K562 (cell line): Measurements from ENCODE around the gene MGRN1. TPM values are rescaled to one million over a fixed set of nuclear protein-coding genes. Genes with fewer than 3 reads are reported as not detected.
A peak's percentile ranks its signal among the peaks of the same experiment; 100 is the strongest.

Source experiments
- ATAC-seq: fragments of 200-7000 bp; cut with Tn5 transposase; 3 replicates; pipeline ENCODE4 v1.9.1; 2020; ENCODE audit warnings: moderate library complexity
- BruUV-seq: library from RNA; stranded (reverse); fragments of 400-500 nt; replicated peaks from 2 replicates; lab custom pipeline; 2021; lab: Mats Ljungman, UMichigan
- CTCF ChIA-PET: fragments of 300-600 bp; formaldehyde crosslinking; extraction: SDS; loops from one replicate; lab custom pipeline; 2021; ENCODE audit warnings: low intra/inter-chr PET ratio; lab: Yijun Ruan, JAX
- POLR2A ChIA-PET: fragments of 300-600, 350-650 bp; sonication (Branson Sonifier 250); formaldehyde crosslinking; extraction: SDS; loops from one replicate; lab custom pipeline; 2021; ENCODE audit warnings: antibody characterized with exemption, inconsistent platforms; lab: Yijun Ruan, JAX
- DNase-seq, 4 experiments: peaks; one replicate each; pipeline versions ENCODE4 v3.0.0 to v3.0.0-alpha.2; 2011 to 2018; ENCODE audit warnings: low spot score in 3 of 4, mixed read lengths in 3 of 4; ENCODE audit errors: extremely low read depth in 1 of 4
- FAIRE-seq: peaks from 2 replicates; lab custom pipeline; 2011; peaks lifted over from hg19 to GRCh38; lab: Jason Lieb, UNC
- H2AFZ ChIP-seq: 2 replicates; pipeline ENCODE4 v1.6.0; 2011; ENCODE audit warnings: low read depth, low read length, control low read depth, inconsistent platforms
- H3K27ac ChIP-seq: fragments of 200-600 bp; 3 replicates; pipeline ENCODE4 v1.8.0; 2011; ENCODE audit warnings: low read depth, mild to moderate bottlenecking, control low read depth, inconsistent platforms, low read length, moderate library complexity, mixed read lengths; ENCODE audit errors: extremely low read depth
- H3K27me3 ChIP-seq, 2 experiments: fragments of 300-600 bp in 1 of 2; 2 replicates in 1 of 2; 3 replicates in 1 of 2; pipeline versions ENCODE4 v1.6.0 to v1.8.0; 2011; ENCODE audit warnings: inconsistent platforms in 2 of 2, low read length in 2 of 2, mild to moderate bottlenecking in 1 of 2, mixed read lengths in 1 of 2, moderate library complexity in 1 of 2; ENCODE audit not compliant: control insufficient read depth in 2 of 2, insufficient read depth in 2 of 2
- H3K36me3 ChIP-seq: fragments of 300-600 bp; 3 replicates; pipeline ENCODE4 v1.8.0; 2011; ENCODE audit warnings: mild to moderate bottlenecking, low read length, inconsistent platforms; ENCODE audit not compliant: control insufficient read depth, insufficient read depth
- H3K4me1 ChIP-seq, 2 experiments: fragments of 200-600 bp in 1 of 2; replicated peaks in 1 of 2; 2 replicates in 1 of 2; 3 replicates in 1 of 2; pipeline versions ENCODE4 v1.5.1 to v1.8.0; 2011; ENCODE audit warnings: inconsistent platforms in 2 of 2, low read length in 2 of 2, mild to moderate bottlenecking in 1 of 2, mixed read lengths in 1 of 2, moderate library complexity in 1 of 2; ENCODE audit not compliant: control insufficient read depth in 2 of 2, insufficient read depth in 2 of 2
- H3K4me2 ChIP-seq: 2 replicates; pipeline ENCODE4 v1.6.1; 2011; ENCODE audit warnings: low read length, control low read depth, inconsistent platforms, mixed read lengths; ENCODE audit not compliant: insufficient read depth
- H3K4me3 ChIP-seq: fragments of 200-600 bp; sonication (generic), shearing (Covaris generic); 2 replicates; pipeline ENCODE4 v1.5.1; 2016; ENCODE audit warnings: control low read depth, inconsistent platforms
- H3K79me2 ChIP-seq: fragments of 200-600 bp; 3 replicates; pipeline ENCODE4 v1.8.0; 2011; ENCODE audit warnings: low read length, inconsistent platforms; ENCODE audit not compliant: control insufficient read depth, insufficient read depth
- H3K9ac ChIP-seq, 2 experiments: 2 replicates each; pipeline versions ENCODE4 v1.6.0 to v1.6.1; 2011; ENCODE audit warnings: low read depth in 2 of 2, low read length in 2 of 2, control low read depth in 1 of 2, inconsistent platforms in 1 of 2, mild to moderate bottlenecking in 1 of 2, mixed read lengths in 1 of 2; ENCODE audit not compliant: insufficient read depth in 1 of 2
- H3K9me1 ChIP-seq: one replicate; pipeline ENCODE4 v1.6.0; 2011; ENCODE audit warnings: inconsistent platforms, mild to moderate bottlenecking, low read length, moderate library complexity; ENCODE audit not compliant: control insufficient read depth, insufficient read depth
- H3K9me3 ChIP-seq: replicated peaks from 2 replicates; pipeline ENCODE4 v1.5.1; 2011; ENCODE audit warnings: low read depth, low read length, inconsistent platforms; ENCODE audit not compliant: control insufficient read depth, insufficient read depth
- H4K20me1 ChIP-seq: replicated peaks from 2 replicates; pipeline ENCODE4 v1.6.1; 2011; ENCODE audit warnings: low read length, inconsistent platforms, mixed read lengths; ENCODE audit not compliant: control insufficient read depth, insufficient read depth
- CBFB ChIP-seq: sonication (generic); formaldehyde crosslinking; IDR thresholded peaks from 2 replicates; pipeline ENCODE4 v1.4.0; 2020; ENCODE audit warnings: mild to moderate bottlenecking, missing genetic modification reagents
- FOXJ3 ChIP-seq: sonication (generic); formaldehyde crosslinking; IDR thresholded peaks from 2 replicates; pipeline ENCODE4 v1.4.0; 2020; ENCODE audit warnings: mild to moderate bottlenecking, missing genetic modification reagents
- POLR2AphosphoS2 ChIP-seq: IDR thresholded peaks from 2 replicates; pipeline ENCODE4 v1.6.1; 2012; ENCODE audit warnings: low read length, improper control_type of control experiment
- POLR2G ChIP-seq: fragments of 200-400 bp; formaldehyde crosslinking; IDR thresholded peaks from 2 replicates; pipeline ENCODE4 v1.6.1; 2017; ENCODE audit warnings: low read depth, mild to moderate bottlenecking, antibody characterized with exemption, low read length, moderate library complexity
- ZNF77 ChIP-seq: fragments of 250-450 bp; sonication (Bioruptor Pico); IDR thresholded peaks from 2 replicates; pipeline ENCODE4 v1.5.0; 2020
- WGBS: fragments of 100-300 bp; shearing (Covaris generic); methylation state at CpG from one replicate; pipeline ENCODE4 v1.1.6; 2016; ENCODE audit warnings: low coverage, mixed read lengths; ENCODE audit not compliant: insufficient coverage; ENCODE audit errors: missing lambda C conversion rate; 5-methylcytosine and 5-hydroxymethylcytosine counted together
- in situ Hi-C: fragments of 300-500 bp; cut with MboI; formaldehyde crosslinking; loops from 4 replicates; pipeline ENCODE4 v1.15.0; 2018; ENCODE audit warnings: inconsistent platforms, mixed read lengths
- intact Hi-C: fragments of 100-400 bp; cut with micrococcal nuclease; formaldehyde crosslinking; loops from 2 replicates; pipeline ENCODE4 v1.14.2; 2022
- polyA plus RNA-seq, 8 experiments: library from polyadenylated mRNA; depleted of rRNA in 4 of 8; stranded (reverse) in 5 of 8; unstranded in 3 of 8; fragments of >200 nt; fragmentation: Nextera tagmentation in 2 of 8; fragmentation: Illumina TruSeq in 1 of 8; extraction: Ambion mirVana in 2 of 8; extraction: Trizol in 1 of 8; gene quantifications; 2 replicates each; pipeline versions ENCODE4 v1.2.1 to v1.2.3, GENCODE V29; 2011 to 2014; ENCODE audit warnings: inconsistent platforms in 1 of 8, missing spikeins in 1 of 8
- total RNA-seq, 7 experiments: library from RNA; depleted of rRNA in 6 of 7; stranded (reverse); fragments of >200 nt in 6 of 7; fragmentation: Illumina TruSeq in 2 of 7; extraction: Trizol in 2 of 7; gene quantifications; 2 replicates each; pipeline versions ENCODE4 v1.2.1 to v1.2.3, GENCODE V29; 2011 to 2021; ENCODE audit warnings: low replicate concordance in 1 of 7

Gene MGRN1
- total and polyA plus RNA-seq, 9 of the 15 experiments (the other 6 are each of a cell fraction or from before 2014, with no cell fraction given): 0.15 to 37.9 (median 6.0) TPM

- in situ Hi-C loops (no loop called here), intact Hi-C loops (no loop called here)
- no TSS peak for BruUV-seq
- H3K36me3 ChIP-seq: peaks cover 32% of the 10 kb centered on the region; the same call in 2 of the 3 replicates
- no peaks in the 10 kb centered on the region for H3K9me3 ChIP-seq
- no peak overlapping the region for H2AFZ ChIP-seq
- no peak for TF ChIP-seq FOXJ3 (CRISPR knock-in tag)
- TF ChIP-seq ZNF77 (CRISPR knock-in tag): no peak
- 0 out of 2 replicates have a peak, but pooled peaks have one; percentile 18 for TF ChIP-seq CBFB (CRISPR knock-in tag)
- TF ChIP-seq POLR2AphosphoS2: 0 out of 2 replicates have a peak, but pooled peaks have one; percentile 23
- peak; percentile 65 for TF ChIP-seq POLR2G
- 85% methylated on average over 18 of the region's 20 CpGs for WGBS
- no peak overlapping the region for H3K4me2 ChIP-seq
- no peak for FAIRE-seq
- H4K20me1 ChIP-seq: peaks cover 8% of the 10 kb centered on the region; the same call in 1 of the 2 replicates
- peaks cover 12% of the 10 kb centered on the region for H3K79me2 ChIP-seq
- no peaks in the 10 kb centered on the region for H3K27me3 ChIP-seq
- ATAC-seq: no peak
- no peak overlapping the region for H3K27ac ChIP-seq
- H3K4me3 ChIP-seq: no peak overlapping the region
- DNase-seq: no peak
- peak overlapping the region in 1 of 2 experiments; percentile 58; a peak in 2 of 4 replicates for H3K9ac ChIP-seq
- H3K4me1 ChIP-seq: peaks cover 0 to 68% of the 10 kb centered on the region in 2 experiments; a peak in 3 of 5 replicates
- CTCF ChIA-PET: no interaction called here
- POLR2A ChIA-PET: interaction anchor here (0.5 to 1.1 kb wide), 3 partner anchors 9 to 1657 kb away, joined by 3 to 4 read pairs (median 3); no protein-coding TSS in a partner anchor
- peaks cover 3% of the 10 kb centered on the region for H3K9me1 ChIP-seq
Measured at GRCh38 chr16:4691666-4692412, 67.2 kb downstream of the MGRN1 start.
